Stimulated activated CD4-positive, alpha-beta T cell treated with anti-CD3 and anti-CD28 coated beads, Interleukin-15, amount 100 ng/mL, for 24 hours (primary cell): ENCODE results near the gene HS6ST3.

Source experiments
- DNase-seq: peaks from one replicate; pipeline ENCODE4 v3.0.0-alpha.2; 2020

The HS6ST3 gene

DNA sequence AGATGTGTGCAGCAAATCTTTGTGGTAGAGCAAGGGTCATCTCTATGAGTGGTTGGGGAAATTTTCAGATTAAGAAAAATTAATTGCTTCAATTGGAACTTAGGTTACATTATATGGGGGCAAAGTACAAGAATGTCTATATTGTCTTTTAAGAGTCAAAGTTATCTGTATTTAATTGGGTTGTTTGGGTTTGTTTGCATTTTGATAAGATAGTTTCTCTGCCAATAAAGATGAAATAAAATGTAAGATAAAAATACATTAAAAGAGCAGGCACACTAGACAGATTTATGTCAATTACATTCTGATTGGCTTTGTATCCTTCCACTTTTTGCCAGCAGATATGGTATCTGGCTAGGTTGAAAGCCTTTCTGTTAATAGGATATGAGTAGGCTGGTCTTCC is 587.1 kb downstream of the HS6ST3 start:
- DNase-seq: no peak

- no peak for DNase-seq
Observed at GRCh38 chr13:96678801-96679200, 588.9 kb downstream of the HS6ST3 start.

DNA sequence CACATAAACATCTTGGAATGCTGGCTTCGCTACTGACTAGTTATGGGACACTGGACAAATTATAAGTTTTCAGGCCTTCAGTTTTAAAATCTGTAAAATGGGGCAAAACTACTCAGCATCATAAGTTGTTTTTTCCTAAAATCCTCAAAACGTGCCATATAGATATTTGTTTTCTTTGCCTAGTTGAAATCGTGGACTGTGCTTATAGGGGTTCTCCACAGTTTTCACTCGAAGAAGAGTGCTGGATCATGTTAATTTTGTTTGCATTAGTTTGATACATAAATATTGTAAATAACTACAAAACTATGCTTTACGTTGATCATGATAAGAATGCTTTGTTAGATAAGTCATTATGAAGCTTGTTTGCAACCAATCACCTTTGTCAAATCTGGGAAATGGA is 591.0 kb downstream of the HS6ST3 start:
- DNase-seq: no peak

DNA sequence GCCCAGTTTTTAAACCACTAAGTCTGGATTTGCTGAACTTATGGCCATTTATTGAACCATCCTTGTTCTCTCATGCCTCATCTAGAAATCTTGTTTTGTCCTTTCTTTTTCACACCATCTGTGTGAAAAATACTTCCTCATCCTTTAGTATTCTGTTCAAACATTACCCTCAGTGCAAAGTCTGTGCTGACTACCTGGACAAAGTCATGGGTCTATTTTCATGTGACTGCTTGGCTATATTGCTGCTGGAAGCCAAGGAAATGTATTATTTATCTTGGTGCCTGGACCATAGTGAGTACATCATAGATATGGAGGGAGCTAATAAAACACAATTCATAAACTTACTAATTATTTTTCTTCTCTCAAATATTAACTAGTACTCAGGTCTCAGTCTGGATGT is 591.9 kb downstream of the HS6ST3 start:
- DNase-seq: no peak

DNA sequence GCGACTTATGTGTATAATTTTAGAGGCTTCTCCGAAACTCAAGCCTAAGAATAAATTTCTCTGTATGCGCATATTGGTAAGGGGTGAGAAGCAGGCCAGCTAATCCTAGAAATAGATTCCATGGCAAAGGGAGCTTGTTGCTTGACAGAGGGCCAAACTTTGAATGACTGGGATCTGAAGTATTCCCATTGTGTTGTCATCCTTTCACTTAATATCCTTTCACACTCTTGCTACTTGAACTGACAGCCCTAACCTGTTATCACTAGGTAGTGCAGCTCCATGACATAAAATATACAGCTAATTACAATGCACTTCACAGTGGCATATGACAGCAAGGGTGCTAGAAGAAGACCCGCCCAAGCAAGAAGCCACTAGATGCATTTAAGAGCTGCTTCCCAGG is 594.6 kb downstream of the HS6ST3 start:
- DNase-seq: no peak

GRCh38 chr13:96684907-96685306 is 595.0 kb downstream of the HS6ST3 start:
- DNase-seq: no peak

DNA sequence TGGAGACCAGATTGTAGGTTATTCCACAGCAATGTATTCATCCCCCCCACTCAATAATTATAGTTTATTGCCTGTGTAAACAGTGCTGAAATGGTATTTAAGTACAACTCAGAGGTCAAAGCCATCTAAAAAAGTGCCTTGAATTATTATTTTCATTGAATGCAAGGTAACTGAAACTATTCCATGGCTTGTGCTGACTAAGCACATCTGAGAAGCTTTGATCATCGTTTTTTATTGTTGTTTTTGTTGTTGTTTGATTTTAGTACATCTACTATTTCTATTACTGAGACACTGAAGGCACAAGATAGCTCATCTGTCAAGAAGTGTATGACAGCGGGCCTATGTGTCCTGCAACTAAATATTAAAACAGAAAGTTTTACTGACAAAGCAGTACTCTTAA is 596.4 kb downstream of the HS6ST3 start:
- no peak for DNase-seq

- no peak for DNase-seq
Observed at GRCh38 chr13:96687191-96687590, 597.3 kb downstream of the HS6ST3 start.

GRCh38 chr13:96690998-96691397 is 601.1 kb downstream of the HS6ST3 start:
- DNase-seq: no peak

- DNase-seq: no peak
Observed at GRCh38 chr13:96696389-96696900, 606.5 kb downstream of the HS6ST3 start.

DNA sequence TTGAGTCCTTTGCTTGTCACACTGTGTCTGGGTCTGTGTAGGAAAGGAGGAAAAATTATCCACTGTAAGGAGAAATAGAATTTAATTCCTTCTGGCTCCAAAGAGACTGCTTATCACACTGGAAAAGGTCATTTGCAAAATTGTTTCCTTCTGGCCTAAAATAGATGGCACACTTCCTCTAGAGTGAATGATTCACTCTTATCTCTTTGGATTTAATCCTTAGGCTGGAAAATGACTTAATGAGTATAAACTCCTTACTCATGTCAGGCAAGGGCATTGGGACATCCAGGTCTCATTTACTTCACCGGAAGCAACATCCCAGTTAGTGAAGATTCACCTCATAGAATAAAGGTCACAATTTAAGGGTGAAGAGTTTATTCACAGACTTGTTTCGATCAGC is 610.8 kb downstream of the HS6ST3 start:
- DNase-seq: no peak

GRCh38 chr13:96707146-96707545 is 617.2 kb downstream of the HS6ST3 start:
- DNase-seq: no peak

GRCh38 chr13:96710166-96710862 is 620.4 kb downstream of the HS6ST3 start:
- DNase-seq: no peak

- DNase-seq: no peak
Observed at GRCh38 chr13:96720446-96720845, 630.5 kb downstream of the HS6ST3 start.

DNA sequence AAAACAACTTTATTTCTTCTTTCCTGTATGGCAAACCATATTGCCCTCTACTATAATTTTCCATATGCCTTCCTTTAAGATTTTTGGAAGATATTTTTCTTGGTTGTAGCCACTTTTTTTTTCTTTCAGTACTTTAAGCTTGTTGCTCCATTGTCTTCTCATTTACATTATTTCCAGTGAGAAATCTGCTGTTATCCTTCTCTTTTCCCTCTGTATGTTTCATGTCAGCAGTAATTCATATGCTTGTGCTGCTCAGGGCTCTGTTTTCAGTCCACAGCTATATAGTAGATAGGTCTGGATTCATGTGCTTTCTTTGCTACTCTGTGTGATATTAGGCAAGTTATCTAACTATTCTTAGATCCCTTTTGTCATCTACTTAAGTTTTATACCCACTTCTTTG is 636.7 kb downstream of the HS6ST3 start:
- DNase-seq: no peak

DNA sequence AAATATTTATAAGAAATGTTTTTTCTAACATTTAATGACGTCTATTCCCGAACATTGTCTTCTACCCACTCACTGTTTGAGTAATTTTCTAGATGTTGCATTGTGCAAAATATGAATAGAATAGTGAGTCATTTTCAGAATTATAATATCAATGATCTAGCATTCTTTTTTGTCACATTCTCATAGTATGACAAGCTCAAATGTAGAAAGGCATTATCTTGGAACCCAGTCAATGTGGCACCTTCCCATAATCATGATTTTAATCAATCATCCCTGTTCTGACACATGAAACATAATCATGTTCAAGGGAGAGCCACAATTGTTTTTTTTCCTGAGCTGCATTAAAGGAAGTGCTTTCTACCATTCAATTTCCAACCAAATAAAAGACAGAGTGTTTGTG is 638.6 kb downstream of the HS6ST3 start:
- DNase-seq: no peak

DNA sequence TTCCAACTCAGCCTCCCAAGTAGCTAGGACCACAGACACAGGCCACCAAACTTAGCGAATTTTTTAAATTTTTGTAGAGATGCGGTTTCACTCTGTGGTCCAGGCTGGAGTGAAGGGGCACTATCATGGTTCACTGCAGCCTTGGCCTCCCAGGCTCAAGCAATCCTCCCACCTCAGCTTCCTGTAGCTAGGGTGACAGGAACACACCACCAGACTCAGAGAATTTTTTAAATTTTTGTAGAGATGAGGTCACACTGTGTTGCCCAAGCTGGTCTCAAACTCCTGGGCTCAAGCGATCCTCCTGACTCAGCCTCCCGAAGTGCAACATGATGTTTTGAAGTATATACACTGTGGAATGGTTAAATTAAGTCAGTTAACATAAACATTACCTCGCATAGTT is 640.8 kb downstream of the HS6ST3 start:
- DNase-seq: no peak

DNA sequence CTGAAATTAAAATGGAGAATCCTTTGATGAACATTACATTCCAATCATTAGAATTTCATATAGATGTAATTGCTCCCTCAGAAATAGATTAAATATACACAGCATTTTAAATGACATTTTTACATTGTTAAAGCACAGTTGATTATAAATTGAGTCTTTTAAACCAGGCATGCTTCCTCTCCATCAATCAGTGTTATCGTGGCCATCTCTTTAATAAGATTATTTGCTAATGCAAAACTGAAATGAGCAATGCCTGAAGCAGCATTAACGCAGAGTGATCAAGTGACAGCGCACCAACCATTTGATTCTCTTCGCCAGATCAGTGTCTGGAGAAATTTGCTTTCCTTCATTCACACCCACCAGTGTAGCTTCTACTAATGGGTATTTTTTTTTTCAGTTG is 644.6 kb downstream of the HS6ST3 start:
- DNase-seq: no peak

- no peak for DNase-seq
Observed at GRCh38 chr13:96741779-96742178, 651.9 kb downstream of the HS6ST3 start.

DNA sequence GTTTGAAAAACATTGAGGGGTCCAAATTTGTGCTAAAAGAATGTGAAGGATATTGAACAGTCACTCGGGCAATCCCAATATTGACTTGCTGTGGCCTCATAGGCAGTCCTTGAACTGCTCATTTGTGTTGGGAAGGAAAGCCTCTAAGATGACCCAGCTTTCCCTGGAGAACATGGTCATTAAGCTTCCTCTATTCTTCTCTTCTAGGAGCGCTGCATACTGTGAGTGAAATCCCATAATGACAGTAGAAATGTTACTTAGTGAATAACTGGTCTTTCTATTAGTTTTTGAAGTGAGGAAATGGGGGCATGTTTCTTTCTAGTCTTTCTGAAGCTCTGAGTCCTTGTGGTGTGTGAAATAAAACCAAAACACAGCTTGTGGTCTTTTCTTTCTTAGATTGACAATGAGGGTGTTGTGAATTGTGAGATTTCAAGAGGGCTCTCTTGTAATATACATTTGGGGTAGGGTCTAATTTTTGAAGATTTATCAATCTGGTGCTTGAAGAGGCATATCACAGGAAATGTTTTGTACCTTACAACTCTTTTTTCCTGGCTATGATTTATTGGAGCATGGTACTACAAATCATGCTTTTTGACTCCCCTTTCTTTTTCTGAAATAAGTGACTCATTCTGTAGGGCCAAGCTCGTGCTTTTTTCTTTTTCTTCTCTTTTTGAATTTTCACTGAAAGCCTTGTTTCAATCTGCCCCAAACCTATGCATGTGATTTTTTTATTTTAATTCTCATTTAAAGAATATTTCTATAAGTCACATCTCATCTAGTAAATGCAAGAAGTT is 653.6 kb downstream of the HS6ST3 start:
- DNase-seq: no peak

DNA sequence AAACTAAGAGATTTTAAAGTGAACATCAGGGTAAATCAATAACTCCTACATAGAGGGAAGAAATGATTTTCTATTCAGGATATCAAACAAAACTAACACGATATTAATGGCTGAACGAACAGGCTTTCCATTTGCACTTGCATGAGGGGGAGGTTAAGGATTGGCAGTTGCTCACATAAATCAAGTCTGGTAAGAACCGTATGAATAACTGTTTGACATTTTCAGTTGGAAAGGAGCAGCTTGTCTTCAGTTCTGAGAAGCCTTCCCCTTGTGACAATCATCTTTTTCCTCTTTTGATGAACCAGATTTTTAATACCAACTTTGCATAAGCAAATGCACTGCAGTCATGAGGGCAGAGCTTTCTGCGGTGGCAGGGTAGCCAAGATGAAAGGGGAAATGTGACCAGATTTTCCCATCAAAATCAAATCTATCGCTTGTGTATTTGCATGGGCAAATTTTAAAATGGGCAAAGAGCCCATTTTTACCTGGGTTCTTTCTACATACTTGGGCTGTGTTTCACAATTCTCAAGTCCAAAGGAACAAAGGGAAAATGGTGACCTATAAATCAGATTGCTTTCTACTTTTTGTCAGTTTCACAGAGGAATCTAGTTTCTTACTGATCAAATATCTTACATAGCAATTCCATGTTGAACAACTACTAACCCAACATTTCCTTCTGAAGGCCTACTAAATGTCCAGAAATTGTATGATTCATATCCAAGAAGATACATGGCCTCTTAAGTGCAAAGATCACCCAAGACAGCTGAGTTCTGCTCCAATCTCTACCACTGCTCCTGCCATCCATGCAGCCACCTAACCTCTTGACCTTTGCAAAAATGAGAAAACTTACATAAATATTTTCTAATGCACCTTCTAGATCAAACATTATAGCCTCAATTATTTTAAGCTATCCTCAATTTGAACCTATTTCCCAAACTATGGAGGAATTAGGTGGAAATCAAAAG is 654.7 kb downstream of the HS6ST3 start:
- no peak for DNase-seq

GRCh38 chr13:96746886-96747285 is 657.0 kb downstream of the HS6ST3 start:
- no peak for DNase-seq

- DNase-seq: no peak
Observed at GRCh38 chr13:96749825-96750224, 659.9 kb downstream of the HS6ST3 start.
